HG03045 (cell line): ENCODE results near the gene CAPN10.
"Not testable (repeated sequence)": the region's sequence is repeated elsewhere in the genome, so short reads cannot be mapped to it uniquely, and the experiment has no call there.

ENCODE experiments used
- ATAC-seq: cut with Tn5 transposase; IDR thresholded peaks from one replicate; pipeline ENCODE4 v1.9.1; 2021; ENCODE audit warnings: mild to moderate bottlenecking, moderate library complexity; ENCODE audit not compliant: unreplicated experiment

The CAPN10 gene

DNA sequence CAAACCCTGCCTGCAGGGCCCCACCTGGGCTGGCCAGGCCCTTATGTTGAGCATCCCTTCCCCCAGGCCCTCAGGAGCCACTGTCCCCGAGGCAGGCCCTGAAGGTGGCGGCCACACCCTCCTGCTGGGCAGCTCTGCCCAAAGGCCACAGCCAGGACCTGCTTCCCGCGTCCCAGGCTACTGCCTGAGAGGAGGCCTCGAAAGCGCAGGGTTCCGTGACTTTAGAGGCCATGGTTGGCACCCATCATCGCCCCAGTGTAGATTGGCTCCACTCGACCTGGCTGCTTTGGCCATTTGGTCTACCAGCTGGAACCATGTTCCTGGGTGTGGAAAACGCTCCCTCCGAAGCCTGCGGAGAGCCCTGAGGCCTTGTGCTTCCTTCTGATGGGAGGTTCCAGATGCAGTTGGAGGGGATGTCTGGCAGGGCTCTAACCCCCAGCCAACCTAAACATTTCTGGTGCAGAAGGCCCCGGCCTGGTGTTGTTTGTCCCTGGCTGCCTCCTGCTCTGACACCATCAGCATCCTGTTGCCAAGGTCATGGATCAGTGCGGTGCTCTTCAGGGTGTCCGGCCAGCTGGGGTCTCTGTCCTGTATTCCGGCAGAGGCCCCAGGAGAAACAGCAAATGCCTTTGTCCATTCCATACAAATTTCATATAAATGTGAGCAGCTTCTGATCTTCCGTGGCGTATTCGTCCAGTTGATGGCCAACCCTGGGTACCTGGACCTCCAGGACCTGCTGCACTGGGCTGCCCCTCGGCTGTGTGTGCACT, 14.7 kb downstream of the CAPN10 start:
- no peak for ATAC-seq

DNA sequence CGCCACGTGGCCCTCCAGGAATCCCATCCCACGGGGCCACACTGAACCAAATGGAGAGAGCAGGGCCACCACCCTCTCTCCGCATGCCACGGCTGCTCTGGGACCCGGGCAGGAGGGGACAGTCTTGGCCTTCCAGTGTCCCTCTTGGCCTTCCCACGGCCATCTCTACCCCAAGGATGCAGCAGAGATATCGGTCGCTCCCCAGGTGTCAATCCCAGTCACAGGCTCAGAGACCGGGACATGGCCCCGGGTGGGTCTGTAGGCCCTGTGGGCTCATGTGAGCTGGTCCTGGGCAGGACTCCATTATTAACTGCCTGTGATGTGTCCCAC, 15.3 kb downstream of the CAPN10 start:
- no peak for ATAC-seq

DNA sequence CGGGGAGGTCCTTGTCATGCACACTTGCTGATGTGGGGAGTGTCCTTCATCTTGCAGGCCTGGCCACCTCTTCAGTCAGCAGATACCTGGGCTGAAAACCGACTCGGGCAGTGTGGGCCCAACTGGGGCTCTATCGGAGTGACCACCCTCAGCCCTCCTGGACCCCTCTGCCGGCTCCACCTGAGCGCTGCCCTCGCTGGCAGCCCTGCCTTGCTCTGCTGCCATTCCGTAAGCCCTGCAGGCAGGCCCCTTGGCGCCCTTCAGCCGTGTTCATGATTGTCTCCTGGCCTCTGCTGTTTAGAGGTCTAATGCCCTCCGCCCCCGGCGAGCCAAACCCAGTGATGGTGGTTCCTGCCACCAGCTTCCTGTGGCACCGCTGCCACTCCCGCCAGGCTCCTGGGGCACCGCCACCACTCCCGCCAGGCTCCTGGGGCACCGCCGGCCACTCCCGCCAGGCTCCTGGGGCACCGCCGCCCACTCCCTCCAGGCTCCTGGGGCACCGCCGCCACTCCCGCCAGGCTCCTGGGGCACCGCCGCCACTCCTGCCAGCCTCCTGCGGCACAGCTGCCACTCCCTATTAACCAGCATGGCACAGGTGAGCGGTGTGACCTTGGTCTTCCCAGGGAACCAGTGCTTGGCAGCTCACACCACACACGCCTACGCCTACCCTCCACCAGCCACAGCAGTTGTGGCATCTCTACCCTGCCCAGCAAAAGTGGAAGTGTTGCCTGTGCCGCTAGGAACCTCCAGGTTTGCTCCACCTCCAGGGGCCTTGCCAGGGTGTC, 15.9 kb downstream of the CAPN10 start:
- no peak for ATAC-seq

DNA sequence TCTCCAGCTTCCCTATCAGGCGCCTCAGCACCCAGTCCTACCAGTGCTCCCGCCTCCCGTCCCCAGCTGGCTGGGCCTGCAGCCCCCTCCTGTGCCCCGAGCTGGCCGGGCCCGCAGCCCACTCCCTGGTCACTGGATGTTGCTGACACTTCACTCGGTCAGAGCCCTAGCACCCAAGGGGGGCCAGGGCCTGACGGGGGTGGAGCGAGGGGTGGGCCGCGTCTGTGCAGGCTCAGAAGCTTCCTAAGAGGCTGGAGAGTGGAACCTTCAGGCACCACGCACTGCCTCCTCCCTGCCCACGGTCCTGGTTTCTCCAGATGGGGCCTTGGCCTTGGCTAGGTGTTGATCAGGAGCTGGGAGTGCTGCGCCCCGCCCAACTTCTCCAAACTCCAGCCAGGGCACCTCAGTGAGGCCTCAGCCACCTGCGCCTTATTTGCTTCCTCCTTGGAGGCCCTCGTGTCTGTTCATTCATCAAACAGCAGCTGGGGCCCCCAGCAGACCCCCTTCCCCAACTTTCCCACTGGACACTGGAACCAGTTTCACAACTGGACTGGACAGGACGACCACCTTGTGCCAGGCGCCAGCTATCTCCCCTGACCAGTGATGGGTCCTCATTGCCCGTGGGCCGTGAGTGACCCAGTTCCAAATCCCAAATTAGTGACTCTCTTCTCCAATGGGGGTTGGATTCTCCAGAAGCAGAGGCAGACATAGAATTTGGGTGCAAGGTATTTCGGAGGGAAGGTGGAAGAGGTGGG, 16.7 kb downstream of the CAPN10 start:
- no peak for ATAC-seq

DNA sequence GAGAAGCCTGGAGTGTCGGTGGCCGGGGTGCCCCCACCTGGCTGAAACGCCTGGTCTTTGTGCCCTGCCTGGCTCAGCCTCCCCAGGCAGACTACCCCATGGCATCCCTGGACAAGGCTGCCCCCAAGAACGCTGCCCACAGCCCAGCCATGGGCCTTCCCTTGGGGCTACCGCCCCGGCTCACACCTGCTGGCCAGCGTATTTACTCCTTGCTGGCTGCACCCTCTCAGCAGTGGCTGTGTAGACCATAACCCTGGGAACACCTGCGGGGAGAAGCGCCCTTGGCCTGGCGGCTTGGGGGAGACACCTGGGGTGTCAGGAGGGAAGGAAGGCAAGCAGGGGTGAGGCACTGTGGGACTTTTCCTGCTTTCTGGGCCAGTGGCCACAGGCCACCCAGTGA, 17.3 kb downstream of the CAPN10 start:
- ATAC-seq: no peak

DNA sequence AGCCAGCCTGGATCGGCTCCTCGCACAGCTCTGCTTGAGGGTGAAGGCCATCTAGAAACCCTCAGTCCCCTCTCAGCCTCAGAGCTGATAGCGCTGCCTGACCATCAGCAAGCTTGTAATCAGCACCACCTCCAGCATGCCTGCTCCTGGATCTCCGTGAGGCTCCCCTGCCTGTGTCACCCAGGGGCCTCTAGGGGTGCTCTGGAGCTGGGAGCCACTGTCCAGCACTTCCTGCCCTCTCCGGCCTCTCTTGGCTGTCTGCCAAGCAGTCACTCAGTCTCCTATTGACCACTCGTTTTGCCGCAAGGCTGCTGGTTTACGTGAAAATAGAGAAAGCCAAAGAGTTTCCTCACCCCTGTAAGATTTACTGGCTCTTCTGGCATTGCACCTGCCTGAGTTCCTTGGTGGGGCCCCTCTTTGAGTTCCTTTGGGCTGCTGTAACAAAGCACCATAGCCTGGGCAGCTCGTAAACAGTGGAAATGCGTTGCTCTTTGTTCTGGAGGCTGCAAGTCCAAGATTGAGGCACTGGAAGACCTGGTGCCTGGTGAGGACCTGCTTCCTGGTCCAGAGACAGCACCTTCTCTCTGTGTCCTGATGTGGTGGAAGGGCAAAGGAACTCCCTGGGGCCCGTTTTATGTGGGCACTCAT, 17.9 kb downstream of the CAPN10 start:
- ATAC-seq: no peak

DNA sequence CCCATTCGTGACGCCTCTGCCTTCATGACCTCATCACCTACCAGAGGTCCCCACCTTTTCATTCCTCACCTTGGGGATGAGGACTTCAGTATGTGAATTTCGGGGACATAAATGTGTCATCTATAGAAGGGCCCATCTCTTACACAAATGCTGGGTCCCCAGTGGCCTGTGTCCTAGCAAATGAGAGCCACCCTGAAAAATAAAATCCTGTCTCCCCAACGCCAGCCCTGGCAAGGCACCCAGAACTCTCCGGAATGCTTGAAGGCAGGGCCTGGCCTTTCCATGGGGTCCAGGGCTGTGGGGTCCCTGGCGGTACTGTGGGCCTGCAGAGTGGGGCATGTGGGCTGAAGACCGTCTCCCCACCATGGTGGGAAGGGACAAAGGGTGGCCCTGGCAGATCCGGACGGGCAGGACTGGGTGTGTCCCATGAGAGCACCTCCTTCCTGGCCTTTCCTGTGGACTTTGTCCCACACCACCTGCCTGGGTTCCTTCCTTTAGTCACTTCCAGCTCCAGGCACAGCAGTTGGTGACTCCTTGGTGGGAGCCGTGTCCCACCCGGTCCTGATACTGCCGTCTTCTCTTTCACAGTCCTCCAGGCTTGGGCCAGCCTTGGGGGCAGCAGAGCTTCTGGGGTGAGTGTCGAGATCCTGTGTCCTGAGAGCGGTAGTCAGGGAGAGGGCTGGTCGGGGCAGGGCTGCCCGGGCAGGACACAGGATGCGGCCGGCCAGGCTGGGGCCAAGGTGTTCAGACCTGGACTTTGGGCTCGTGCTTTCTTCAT, 18.6 kb downstream of the CAPN10 start:
- ATAC-seq: no peak

DNA sequence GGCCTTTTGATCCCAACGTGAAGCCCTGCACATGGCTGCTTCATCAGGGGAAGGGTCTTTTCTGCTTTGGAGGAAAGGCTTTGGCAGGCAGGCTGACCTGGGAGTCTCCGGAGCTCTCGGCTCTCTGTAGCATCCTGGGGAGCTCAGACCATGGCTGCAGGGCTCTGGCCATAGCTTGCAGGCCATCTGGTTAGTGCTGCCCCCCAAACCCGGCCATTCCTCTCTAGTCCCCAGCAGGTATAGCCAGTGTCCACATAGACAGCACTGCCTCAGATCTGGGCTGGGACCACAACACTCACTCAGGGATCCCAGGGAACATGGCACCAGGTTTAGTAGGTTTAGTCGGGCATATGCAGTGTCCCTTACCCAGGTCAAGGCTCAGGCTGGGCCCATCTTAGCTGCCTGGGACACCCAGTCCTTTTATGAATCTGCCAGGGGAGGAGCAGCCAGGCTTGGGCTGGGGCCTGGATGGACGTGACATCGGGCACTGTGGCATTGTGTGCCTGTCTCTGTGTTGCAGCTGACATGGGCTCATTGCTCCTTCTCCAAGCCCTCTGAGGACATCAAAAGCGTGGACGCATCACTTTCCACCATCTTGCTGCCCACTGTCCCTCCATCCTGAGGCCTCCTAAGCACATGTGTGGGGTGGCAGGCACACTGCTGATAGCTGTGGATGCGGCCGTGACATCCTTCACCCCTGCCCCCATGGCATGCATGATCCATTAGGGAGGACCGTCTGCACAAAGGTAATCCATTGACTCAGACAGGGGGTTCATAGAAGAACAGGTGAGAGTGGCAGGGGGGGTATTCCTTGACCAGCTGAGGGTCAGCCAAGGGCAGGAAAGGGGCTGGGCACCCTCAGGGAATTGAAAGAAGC, 19.6 kb downstream of the CAPN10 start:
- ATAC-seq: no peak

DNA sequence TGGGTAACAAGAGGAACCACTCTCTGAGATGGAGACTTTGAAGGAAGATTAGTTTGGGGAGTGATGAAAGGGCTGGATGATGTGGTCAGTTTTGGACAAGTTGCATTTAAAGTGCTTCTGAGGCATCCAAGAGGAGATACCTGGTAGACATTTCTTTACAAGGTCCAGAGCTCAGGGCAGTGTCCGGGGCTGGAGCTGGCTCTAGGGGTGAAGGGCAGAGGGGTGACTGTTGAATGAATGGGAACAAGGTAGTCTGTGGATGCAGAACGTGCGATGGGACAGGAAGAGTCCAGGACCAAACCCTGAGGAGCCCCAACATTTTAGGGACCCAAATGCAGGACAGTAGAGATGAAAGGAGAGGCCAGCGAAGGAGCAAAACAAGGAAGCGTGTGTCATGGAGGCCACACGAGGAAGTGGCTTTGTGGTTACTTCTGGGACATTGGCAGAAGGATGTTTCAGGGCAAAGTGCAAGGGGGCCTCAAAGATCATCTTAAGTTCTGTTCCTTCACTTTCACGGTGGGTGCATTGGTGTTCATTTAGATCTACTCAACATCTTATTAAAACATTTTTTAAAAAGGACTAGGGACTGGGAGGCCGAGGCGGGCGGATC, 25.2 kb downstream of the CAPN10 start:
- ATAC-seq: no peak

DNA sequence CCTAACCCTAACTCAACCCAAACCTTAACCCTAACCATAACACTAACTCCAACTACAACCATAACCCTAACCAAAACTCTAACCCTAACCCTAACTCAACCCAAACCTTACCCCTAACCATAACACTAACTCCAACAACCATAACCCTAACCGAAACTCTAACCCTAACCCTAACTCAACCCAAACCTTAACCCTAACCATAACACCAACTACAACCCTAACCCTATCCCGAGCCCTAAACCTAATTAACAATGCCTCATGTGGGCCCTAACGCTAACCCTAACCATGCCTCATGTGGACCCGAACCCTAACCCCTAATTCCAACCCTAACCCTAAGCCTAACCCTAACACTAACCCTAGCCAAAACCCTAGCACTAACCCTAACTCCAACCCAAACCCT, 27.2 kb downstream of the CAPN10 start:
- no peak for ATAC-seq

DNA sequence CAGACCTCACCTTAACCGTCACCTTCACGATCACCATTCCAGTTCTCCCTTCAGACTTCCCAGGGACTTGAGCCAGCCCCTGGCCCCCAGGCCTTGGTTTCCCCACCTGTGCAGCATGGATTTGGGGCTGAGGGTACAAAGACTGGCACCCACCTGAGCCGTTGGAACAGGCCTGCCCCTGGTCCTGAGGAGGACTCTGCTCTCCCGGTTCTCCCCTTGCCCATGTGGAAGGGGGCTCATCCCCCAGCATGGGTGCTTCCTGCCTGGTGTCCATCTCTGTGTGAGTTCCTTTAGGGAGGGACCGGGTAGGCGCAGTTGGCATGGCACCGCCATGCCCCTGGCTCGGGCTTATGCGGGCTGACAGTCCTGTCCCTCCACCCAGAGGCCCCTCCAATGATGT, 27.9 kb downstream of the CAPN10 start:
- ATAC-seq: no peak

DNA sequence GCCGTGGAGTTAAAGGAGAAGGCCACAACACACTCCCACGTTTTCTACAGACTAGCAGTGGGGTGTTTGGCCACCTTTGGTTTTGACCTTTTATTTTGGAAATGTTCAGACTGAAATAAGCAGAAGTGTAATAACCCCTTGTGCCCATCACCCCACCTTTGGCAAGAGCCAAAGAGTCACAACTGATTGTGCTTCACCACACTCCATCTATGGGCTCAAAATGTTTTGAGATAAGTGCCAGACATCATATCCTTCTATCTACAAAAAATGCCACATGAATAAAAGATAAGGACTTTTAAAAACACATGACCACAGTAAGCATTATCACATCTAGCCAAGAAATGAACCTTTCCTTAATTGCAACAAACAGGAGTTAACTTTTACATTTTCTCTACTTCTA, 28.9 kb downstream of the CAPN10 start:
- no peak for ATAC-seq

DNA sequence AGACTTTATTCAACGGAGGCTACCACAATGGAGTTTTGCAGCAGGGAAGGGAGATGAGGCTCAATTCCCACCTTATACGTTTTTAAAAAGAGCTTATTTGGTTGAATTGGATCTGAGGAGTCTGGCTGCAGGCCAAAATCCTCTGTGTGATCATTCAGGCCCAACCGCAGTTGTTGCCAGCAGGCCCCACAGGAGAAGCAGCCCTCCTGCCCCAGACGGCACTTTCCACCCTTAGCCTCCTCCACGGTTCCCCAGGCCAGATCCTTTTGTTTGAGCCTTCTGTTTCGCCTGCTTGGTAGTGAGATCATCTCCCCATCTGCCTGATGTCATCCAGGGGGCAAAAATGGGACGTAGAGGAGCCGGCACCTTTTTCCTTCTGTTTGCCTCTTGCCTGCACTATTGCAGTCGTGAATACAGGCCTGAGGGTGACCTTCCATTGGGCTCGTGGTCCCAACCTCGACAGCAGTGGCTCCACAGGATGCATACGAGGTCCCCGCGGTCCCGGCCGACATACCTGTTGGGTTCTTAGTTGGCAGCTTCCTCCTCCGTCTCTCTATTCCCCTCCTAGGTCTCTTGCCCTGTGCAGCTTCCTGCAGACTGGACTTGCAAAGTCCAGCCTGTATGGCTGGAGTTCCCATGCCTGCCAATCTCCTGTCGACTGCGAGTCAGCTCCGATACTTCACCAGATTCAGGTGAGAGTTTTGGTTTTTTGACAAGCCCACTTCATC, 29.4 kb downstream of the CAPN10 start:
- no peak for ATAC-seq

DNA sequence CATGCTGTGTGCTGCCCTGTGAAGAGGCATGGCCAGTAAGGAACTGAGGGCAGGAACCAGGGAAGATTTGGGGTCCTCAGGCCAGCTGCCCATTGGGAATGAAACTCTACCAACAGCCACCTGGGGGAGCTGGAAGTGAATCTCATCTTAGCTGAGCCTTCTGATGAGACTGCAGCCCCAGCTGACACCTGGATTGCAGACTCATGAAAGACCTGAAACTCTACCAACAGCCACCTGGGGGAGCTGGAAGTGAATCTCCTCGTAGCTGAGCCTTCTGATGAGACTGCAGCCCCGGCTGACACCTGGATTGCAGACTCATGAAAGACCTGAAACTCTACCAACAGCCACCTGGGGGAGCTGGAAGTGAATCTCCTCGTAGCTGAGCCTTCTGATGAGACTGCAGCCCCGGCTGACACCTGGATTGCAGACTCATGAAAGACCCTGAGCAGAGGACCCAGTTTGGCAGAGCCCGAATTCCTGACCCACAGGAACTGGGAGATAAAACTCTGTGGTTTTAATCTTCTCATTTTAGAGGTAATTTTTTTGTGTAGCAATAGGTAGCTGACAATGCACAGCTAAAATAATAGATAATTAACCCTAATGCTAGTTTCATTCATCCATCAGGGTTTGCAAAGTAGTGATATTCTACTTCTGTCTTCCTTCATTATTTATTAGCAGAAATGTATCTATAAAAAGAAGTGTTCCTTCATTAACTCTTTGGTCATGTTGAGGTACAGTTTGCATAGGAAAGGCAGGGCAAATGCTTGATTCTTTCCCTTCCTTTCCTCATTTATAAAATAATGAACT, 30.5 kb downstream of the CAPN10 start:
- ATAC-seq: not testable (repeated sequence)

DNA sequence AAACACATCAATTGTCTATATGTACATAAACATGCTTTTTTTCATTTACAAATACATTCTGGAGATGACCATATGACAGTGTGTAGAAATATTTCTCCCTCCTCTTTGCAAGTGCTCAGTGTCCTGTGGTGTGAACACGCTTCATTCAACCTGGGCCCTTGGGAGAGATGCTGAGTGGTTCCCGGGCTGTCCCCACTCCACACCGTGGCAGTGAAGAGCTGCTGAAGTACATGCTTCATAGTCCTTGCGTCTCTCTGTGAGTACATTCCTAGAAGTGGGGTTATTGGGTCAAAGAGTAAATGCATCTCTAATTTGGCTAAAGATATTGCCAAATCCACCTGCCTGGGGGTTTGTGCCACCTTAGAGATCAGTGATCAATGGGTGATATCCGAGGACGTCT, 32.2 kb downstream of the CAPN10 start:
- no peak for ATAC-seq

DNA sequence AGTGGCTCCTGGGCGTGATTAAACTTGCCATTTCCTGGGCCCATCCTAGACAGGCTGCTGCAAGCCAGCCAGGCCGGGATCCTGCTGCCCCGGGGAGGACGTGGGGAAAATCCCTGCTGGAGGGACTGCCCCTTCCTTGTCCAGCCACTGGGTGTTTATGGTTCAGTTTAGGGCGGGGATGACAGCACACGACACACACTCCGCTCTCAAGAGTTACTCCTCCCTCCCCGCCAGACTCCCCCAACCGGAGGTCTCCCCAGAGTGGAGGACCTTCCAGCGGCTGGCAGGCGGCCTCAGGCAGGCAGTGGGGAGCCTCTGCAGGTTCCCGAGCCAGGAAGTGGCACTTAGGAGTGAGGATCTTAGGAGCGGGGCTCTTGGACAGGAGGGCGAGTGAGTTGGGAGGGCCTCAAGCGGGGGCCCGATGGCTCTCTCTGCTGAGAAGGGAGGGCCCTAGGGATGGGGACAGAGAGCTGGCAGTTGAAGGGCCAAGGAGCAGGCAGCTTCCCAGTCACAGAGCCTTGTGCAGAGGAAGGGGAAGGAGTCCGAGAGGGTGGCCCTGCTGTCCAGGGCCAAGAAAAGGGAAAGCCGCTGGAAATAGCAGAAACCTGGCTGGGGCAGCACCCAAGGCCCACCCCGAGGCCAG, 33.1 kb downstream of the CAPN10 start:
- ATAC-seq: no peak

DNA sequence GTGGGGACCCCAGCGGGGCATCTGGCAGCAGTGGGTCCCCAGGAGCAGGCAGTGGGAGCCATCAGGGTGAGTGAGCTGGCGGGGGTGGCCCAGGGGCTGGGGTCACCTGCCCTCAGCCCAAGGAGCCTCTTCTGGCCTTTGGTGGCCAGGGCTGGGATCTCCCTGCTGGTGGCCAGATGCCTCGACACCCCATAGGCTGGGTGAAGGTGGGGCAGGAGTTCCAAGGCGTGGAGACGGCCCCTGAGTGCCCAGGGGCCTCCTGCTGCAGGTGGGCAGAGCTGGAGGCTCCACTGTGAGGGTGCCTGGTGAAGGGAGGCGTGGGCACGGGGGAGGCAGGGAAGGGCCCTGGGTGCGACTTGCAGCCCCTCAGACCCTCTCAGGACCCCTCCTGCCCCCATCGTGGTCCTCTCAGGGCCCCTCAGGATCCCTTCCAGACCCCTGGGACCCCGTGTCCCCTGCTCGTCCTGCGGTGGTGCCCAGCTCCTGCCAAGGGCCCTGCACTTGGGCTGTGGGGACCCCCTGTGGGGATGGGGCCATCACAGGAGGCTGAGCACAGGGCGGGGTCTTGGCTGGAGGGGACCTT, 33.7 kb downstream of the CAPN10 start:
- ATAC-seq: no peak
